ENCODE results near the gene SLC5A4.
"Not testable (repeated sequence)": the region's sequence is repeated elsewhere in the genome, so short reads cannot be mapped to it uniquely, and the experiment has no call there.

The SLC5A4 gene

GRCh38 chr22:32255217-32255616, at the start of gene SLC5A4:
Gene SLC5A4 (minus strand): TSS chr22:32255347. CDS start chr22:32255329, 18 bp downstream.
- DNase-seq = no peak

- DNase-seq = not testable (repeated sequence)
These were observed 38.8 kb upstream of the SLC5A4 start for GRCh38 chr22:32293921-32294320.

- no peak for DNase-seq
These were observed 31.2 kb upstream of the SLC5A4 start for GRCh38 chr22:32286290-32286840.

- no peak for DNase-seq
These were observed 25.9 kb upstream of the SLC5A4 start for GRCh38 chr22:32281072-32281471.

- not testable (repeated sequence) for DNase-seq
These were observed 20.2 kb upstream of the SLC5A4 start for GRCh38 chr22:32275353-32275752.

- no peak for DNase-seq
These were observed 16.2 kb upstream of the SLC5A4 start for GRCh38 chr22:32271389-32271788.

GRCh38 chr22:32270641-32271369, 15.7 kb upstream of the SLC5A4 start:
- DNase-seq = no peak

- DNase-seq = no peak
These were observed 14.2 kb upstream of the SLC5A4 start for GRCh38 chr22:32269316-32269715.

GRCh38 chr22:32267011-32267410, 11.9 kb upstream of the SLC5A4 start:
- DNase-seq = no peak

GRCh38 chr22:32265882-32266767, 11.0 kb upstream of the SLC5A4 start:
- peak; percentile 67 for DNase-seq

- DNase-seq = not testable (repeated sequence)
These were observed 8.5 kb upstream of the SLC5A4 start for GRCh38 chr22:32263678-32264077.

GRCh38 chr22:32261306-32261705, 6.2 kb upstream of the SLC5A4 start:
- no peak for DNase-seq

- DNase-seq = no peak
These were observed 3.6 kb upstream of the SLC5A4 start for GRCh38 chr22:32258791-32259190.

GRCh38 chr22:32255726-32256125, 579 bp upstream of the SLC5A4 start:
- no peak for DNase-seq

GRCh38 chr22:32249231-32249630, 5.9 kb downstream of the SLC5A4 start:
- no peak for DNase-seq

GRCh38 chr22:32248276-32248675, 6.9 kb downstream of the SLC5A4 start:
- no peak for DNase-seq

GRCh38 chr22:32246166-32246565, 9.0 kb downstream of the SLC5A4 start:
- no peak for DNase-seq

- DNase-seq = no peak
These were observed 10.1 kb downstream of the SLC5A4 start for GRCh38 chr22:32245042-32245441.

- no peak for DNase-seq
These were observed 10.6 kb downstream of the SLC5A4 start for GRCh38 chr22:32244547-32244946.

GRCh38 chr22:32240461-32240860, 14.7 kb downstream of the SLC5A4 start:
- DNase-seq = no peak

GRCh38 chr22:32237906-32238305, 17.2 kb downstream of the SLC5A4 start:
- DNase-seq = peak; percentile 65

GRCh38 chr22:32236970-32237369, 18.2 kb downstream of the SLC5A4 start:
- no peak for DNase-seq

- DNase-seq = no peak
These were observed 22.1 kb downstream of the SLC5A4 start for GRCh38 chr22:32233091-32233490.
